Thymus (tissue), 11 donors: ENCODE data around the gene INPP5A. TPM values are rescaled to one million over a fixed set of nuclear protein-coding genes. Genes with fewer than 3 reads are reported as not detected.

Experiments used
- DNase-seq, 9 donors: peaks; one replicate each; pipeline ENCODE4 v3.0.0-alpha.2; 2013; ENCODE audit warnings: low spot score in 9 of 9, low read depth in 6 of 9, missing footprints in 1 of 9
- H3K27ac ChIP-seq, 2 donors: one replicate each; pipeline ENCODE4 v1.5.1; 2013; ENCODE audit warnings: control low read depth in 1 of 2, low read depth in 1 of 2, low read length in 1 of 2, mild to moderate bottlenecking in 1 of 2, moderate library complexity in 1 of 2
- H3K27me3 ChIP-seq, 2 donors: one replicate each; pipeline ENCODE4 v1.5.1; 2013; ENCODE audit warnings: low read length in 1 of 2; ENCODE audit not compliant: control insufficient read depth in 2 of 2, insufficient read depth in 1 of 2
- H3K36me3 ChIP-seq, 2 donors: one replicate each; pipeline ENCODE4 v1.5.1; 2013; ENCODE audit warnings: low read length in 1 of 2, mild to moderate bottlenecking in 1 of 2, moderate library complexity in 1 of 2; ENCODE audit not compliant: control insufficient read depth in 2 of 2, insufficient read depth in 2 of 2
- H3K4me1 ChIP-seq, 2 donors: one replicate each; pipeline ENCODE4 v1.5.1; 2013; ENCODE audit warnings: low read length in 2 of 2; ENCODE audit not compliant: control insufficient read depth in 2 of 2, insufficient read depth in 2 of 2
- H3K4me3 ChIP-seq, 2 donors: one replicate each; pipeline ENCODE4 v1.5.1; 2013; ENCODE audit warnings: low read length in 2 of 2, control low read depth in 1 of 2, mild to moderate bottlenecking in 1 of 2
- H3K9me3 ChIP-seq, 2 donors: one replicate each; pipeline ENCODE4 v1.5.1; 2013; ENCODE audit warnings: low read length in 1 of 2, mild to moderate bottlenecking in 1 of 2; ENCODE audit not compliant: control insufficient read depth in 2 of 2, insufficient read depth in 1 of 2
- WGBS: extraction: QIAGEN DNeasy Blood & Tissue Kit; methylation state at CpG from one replicate; pipeline ENCODE4 v1.1.7; 2013; 5-methylcytosine and 5-hydroxymethylcytosine counted together
- polyA plus RNA-seq: library from polyadenylated mRNA; stranded (reverse); fragments of 200-250 nt; gene quantifications from one replicate; pipeline ENCODE4 v1.2.3, GENCODE V29; 2013
- total RNA-seq: library from RNA; stranded (reverse); fragments of 120-200 nt; gene quantifications from one replicate; pipeline ENCODE4 v1.2.4, GENCODE V29; 2013
- donor health status: healthy.

INPP5A gene
- total and polyA plus RNA-seq, 2 donors = 11.0 to 14.6 TPM

GRCh38 chr10:132711613-132712121, 174.1 kb downstream of the INPP5A start:
- H3K36me3 ChIP-seq = peaks cover 3 to 33% of the 10 kb centered on the region in 2 donors
- no peak for DNase-seq
- 97% methylated on average over 13 of the region's 13 CpGs for WGBS

DNA sequence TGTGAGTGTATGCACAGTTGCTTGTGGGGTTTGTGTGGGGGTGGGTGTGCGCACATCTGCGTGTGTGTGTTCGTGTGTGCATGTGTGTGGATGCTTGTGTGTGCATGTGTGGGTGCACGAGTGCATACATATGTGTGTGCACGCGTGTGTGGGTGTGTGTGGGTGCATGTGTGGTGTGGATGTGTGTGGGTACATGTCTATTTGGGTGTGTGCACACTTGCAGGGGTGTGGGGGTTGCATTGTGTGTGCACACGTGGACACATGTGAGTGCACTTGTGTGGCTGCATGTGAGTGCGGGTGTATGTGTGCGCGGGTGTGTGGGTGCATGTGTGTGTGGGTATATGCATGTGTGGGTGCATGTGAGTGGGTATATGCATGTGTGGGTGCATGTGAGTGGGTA, 174.7 kb downstream of the INPP5A start:
- 93% methylated on average over 10 of the region's 10 CpGs for WGBS
- H3K9me3 ChIP-seq = peaks cover 2 to 10% of the 10 kb centered on the region in 2 donors
- H3K4me1 ChIP-seq = no peaks in the 10 kb centered on the region
- no peak for DNase-seq
- H3K36me3 ChIP-seq = peaks cover 3 to 36% of the 10 kb centered on the region in 2 donors
- no peaks in the 10 kb centered on the region for H3K27me3 ChIP-seq
- no peak overlapping the region for H3K27ac ChIP-seq
- H3K4me3 ChIP-seq = no peak overlapping the region

More at GRCh38 chr10:132711613-132712121, 174.1 kb downstream of the INPP5A start:
- no peaks in the 10 kb centered on the region for H3K4me1 ChIP-seq
- no peaks in the 10 kb centered on the region for H3K27me3 ChIP-seq
- H3K9me3 ChIP-seq = peaks cover 2 to 10% of the 10 kb centered on the region in 2 donors
- no peak overlapping the region for H3K27ac ChIP-seq
- no peak overlapping the region for H3K4me3 ChIP-seq

DNA sequence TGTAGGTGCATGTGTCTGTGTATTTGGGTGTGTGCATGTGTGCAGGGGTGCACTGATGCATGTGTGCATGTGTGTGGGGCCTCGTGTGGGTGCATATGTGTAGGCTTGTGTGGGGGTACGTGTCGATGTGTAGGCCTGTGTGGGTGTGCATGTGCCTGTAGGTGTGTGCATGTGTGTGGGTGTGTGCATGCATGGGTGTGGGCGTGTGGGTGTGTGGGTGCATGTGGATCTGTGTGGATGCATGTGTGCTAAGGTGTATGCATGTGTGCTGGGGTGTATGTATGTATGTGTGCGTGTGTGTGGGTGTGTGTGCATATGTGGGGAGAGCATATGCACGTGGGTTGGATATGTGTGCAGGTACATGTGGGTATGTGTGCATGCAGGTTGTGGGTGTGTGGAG, 175.2 kb downstream of the INPP5A start:
- no peak for DNase-seq
- no peaks in the 10 kb centered on the region for H3K4me1 ChIP-seq
- WGBS = 98% methylated on average over 6 of the region's 6 CpGs
- no peaks in the 10 kb centered on the region for H3K27me3 ChIP-seq
- H3K4me3 ChIP-seq = no peak overlapping the region
- peaks cover 2 to 13% of the 10 kb centered on the region in 2 donors for H3K9me3 ChIP-seq
- H3K36me3 ChIP-seq = peaks cover 3 to 36% of the 10 kb centered on the region in 2 donors
- no peak overlapping the region for H3K27ac ChIP-seq

GRCh38 chr10:132713421-132714095, 176.0 kb downstream of the INPP5A start:
- Histone ChIP-seq H3K4me3 (no peak overlapping the region), H3K27me3 (no peaks in the 10 kb centered on the region), H3K36me3 (peaks cover 3 to 32% of the 10 kb centered on the region in 2 donors), H3K4me1 (no peaks in the 10 kb centered on the region), H3K27ac (no peak overlapping the region), H3K9me3 (peaks cover 2 to 17% of the 10 kb centered on the region in 2 donors)
- DNase-seq = no peak
- WGBS = 98% methylated on average over 29 of the region's 29 CpGs

- Histone ChIP-seq H3K27ac (no peak overlapping the region), H3K4me1 (no peaks in the 10 kb centered on the region), H3K36me3 (peaks cover 3 to 31% of the 10 kb centered on the region in 2 donors), H3K4me3 (no peak overlapping the region), H3K9me3 (peaks cover 2 to 20% of the 10 kb centered on the region in 2 donors), H3K27me3 (no peaks in the 10 kb centered on the region)
- 95% methylated on average over 48 of the region's 48 CpGs for WGBS
- no peak for DNase-seq
Measured at GRCh38 chr10:132714096-132714985, 176.8 kb downstream of the INPP5A start.

- Histone ChIP-seq H3K27me3 (no peaks in the 10 kb centered on the region), H3K36me3 (peaks cover 2 to 28% of the 10 kb centered on the region in 2 donors), H3K4me3 (no peak overlapping the region), H3K9me3 (peaks cover 2 to 20% of the 10 kb centered on the region in 2 donors), H3K4me1 (no peaks in the 10 kb centered on the region), H3K27ac (no peak overlapping the region)
- 97% methylated on average over 24 of the region's 24 CpGs for WGBS
- DNase-seq = no peak
Measured at GRCh38 chr10:132714986-132715775, 177.6 kb downstream of the INPP5A start.

- DNase-seq = no peak
- peaks cover 0 to 25% of the 10 kb centered on the region in 2 donors for H3K36me3 ChIP-seq
- WGBS = 96% methylated on average over 48 of the region's 48 CpGs
Measured at GRCh38 chr10:132715776-132716680, 178.4 kb downstream of the INPP5A start.

More at GRCh38 chr10:132715776-132716680, 178.4 kb downstream of the INPP5A start:
- Histone ChIP-seq H3K27me3 (no peaks in the 10 kb centered on the region), H3K4me3 (no peak overlapping the region), H3K4me1 (no peaks in the 10 kb centered on the region), H3K27ac (no peak overlapping the region), H3K9me3 (peaks cover 2 to 23% of the 10 kb centered on the region in 2 donors)
